A549 (cell line): Measurements from ENCODE around the gene ADAM30. TPM values are rescaled to one million over a fixed set of nuclear protein-coding genes. Genes with fewer than 3 reads are reported as not detected.

Source experiments
- ATAC-seq, 2 experiments: fragments of 200-7000 bp in 1 of 2; fragments of >200 bp in 1 of 2; cut with Nextera tagmentation in 1 of 2; cut with Tn5 transposase in 1 of 2; 3 replicates each; pipeline versions ENCODE4 v1.8.0 to v1.9.1; 2018 to 2020; ENCODE audit warnings: mild to moderate bottlenecking in 1 of 2, moderate library complexity in 1 of 2
- CTCF ChIA-PET: fragments of 300-600 bp; sonication (Branson Sonifier 250); formaldehyde crosslinking; extraction: SDS; loops from one replicate; lab custom pipeline; 2021; ENCODE audit warnings: antibody characterized with exemption, inconsistent platforms; lab: Yijun Ruan, JAX
- POLR2A ChIA-PET: fragments of 350-600 bp; formaldehyde crosslinking; extraction: SDS; loops from one replicate; lab custom pipeline; 2021; ENCODE audit warnings: antibody characterized with exemption, inconsistent platforms; lab: Yijun Ruan, JAX
- DNase-seq, 2 experiments: peaks; one replicate each; pipeline versions ENCODE4 v3.0.0 to v3.0.0-alpha.2; 2011 to 2016; ENCODE audit warnings: low read depth in 1 of 2, low spot score in 1 of 2
- FAIRE-seq: peaks from 2 replicates; lab custom pipeline; 2011; peaks lifted over from hg19 to GRCh38; lab: Jason Lieb, UNC
- H3K27ac ChIP-seq, 2 experiments: fragments of >200 bp; sonication (Bioruptor Twin); formaldehyde crosslinking; 3 replicates each; pipeline ENCODE4 v1.5.1; 2016 to 2017
- H3K4me1 ChIP-seq: fragments of >200 bp; sonication (Bioruptor Twin); formaldehyde crosslinking; 3 replicates; pipeline ENCODE4 v1.6.1; 2016
- H3K4me2 ChIP-seq: fragments of >200 bp; sonication (Bioruptor Twin); formaldehyde crosslinking; 3 replicates; pipeline ENCODE4 v1.6.1; 2016
- H3K4me3 ChIP-seq: fragments of >200 bp; sonication (Bioruptor Twin); formaldehyde crosslinking; 3 replicates; pipeline ENCODE4 v1.5.1; 2016
- H3K9me3 ChIP-seq: fragments of >200 bp; sonication (Bioruptor Twin); formaldehyde crosslinking; 3 replicates; pipeline ENCODE4 v1.6.1; 2016
- CBX8 ChIP-seq: fragments of 200-600 bp; sonication (generic); IDR thresholded peaks from 2 replicates; pipeline ENCODE4 v1.6.1; 2016
- CEBPB ChIP-seq, 2 experiments: fragments of >200 bp in 1 of 2; sonication (Bioruptor Twin) in 1 of 2; formaldehyde crosslinking in 1 of 2; IDR thresholded peaks; 2 replicates each; pipeline ENCODE4 v1.6.1; 2012 to 2016
- CHD4 ChIP-seq: fragments of 200-600 bp; sonication (generic); IDR thresholded peaks from 2 replicates; pipeline ENCODE4 v1.6.1; 2016; ENCODE audit warnings: antibody characterized with exemption, mild to moderate bottlenecking, borderline replicate concordance
- EP300 ChIP-seq, 2 experiments: fragments of >200 bp; sonication (Bioruptor Twin); formaldehyde crosslinking; IDR thresholded peaks; 2 replicates in 1 of 2; 3 replicates in 1 of 2; pipeline ENCODE4 v1.6.1; 2016 to 2017
- GATA3 ChIP-seq: IDR thresholded peaks from 2 replicates; pipeline ENCODE4 v1.6.1; 2012; ENCODE audit warnings: borderline replicate concordance
- HEYL ChIP-seq: fragments of 250-450 bp; sonication (Bioruptor Pico); IDR thresholded peaks from 2 replicates; pipeline ENCODE4 v1.8.0; 2021; ENCODE audit warnings: mild to moderate bottlenecking, moderate library complexity
- HOXB5 ChIP-seq: fragments of 250-450 bp; sonication (Bioruptor Pico); IDR thresholded peaks from 2 replicates; pipeline ENCODE4 v1.5.0; 2020; ENCODE audit warnings: mild to moderate bottlenecking, moderate library complexity
- KDM1A ChIP-seq: fragments of 200-600 bp; sonication (generic); IDR thresholded peaks from 2 replicates; pipeline ENCODE4 v1.6.1; 2016; ENCODE audit warnings: low read depth, mild to moderate bottlenecking
- KDM5A ChIP-seq: fragments of 200-600 bp; sonication (generic); IDR thresholded peaks from 2 replicates; pipeline ENCODE4 v1.6.1; 2016; ENCODE audit warnings: antibody characterized with exemption, mild to moderate bottlenecking
- MAFK ChIP-seq: fragments of 450-650 bp; IDR thresholded peaks from 2 replicates; pipeline ENCODE4 v1.6.1; 2014; ENCODE audit not compliant: partially characterized antibody
- MYC ChIP-seq: IDR thresholded peaks from 2 replicates; pipeline ENCODE4 v1.6.1; 2012; ENCODE audit warnings: mild to moderate bottlenecking, inconsistent platforms, low read length, improper control_type of control experiment, borderline replicate concordance
- NFE2L2 ChIP-seq: fragments of 150-350 bp; conservative IDR thresholded peaks from 2 replicates; pipeline ENCODE4 v1.6.1; 2014; ENCODE audit warnings: low read length
- PHF8 ChIP-seq: fragments of 200-600 bp; sonication (generic); IDR thresholded peaks from 2 replicates; pipeline ENCODE4 v1.6.1; 2016; ENCODE audit warnings: low read depth, mild to moderate bottlenecking, antibody characterized with exemption, moderate library complexity, borderline replicate concordance
- POLR2A ChIP-seq: IDR thresholded peaks from 2 replicates; pipeline ENCODE4 v1.6.1; 2012; ENCODE audit warnings: mild to moderate bottlenecking, low read length
- TFCP2L1 ChIP-seq: fragments of 250-450 bp; sonication (Bioruptor Pico); IDR thresholded peaks from 2 replicates; pipeline ENCODE4 v1.5.0; 2021; ENCODE audit warnings: mild to moderate bottlenecking
- TP53 ChIP-seq: fragments of 250-450 bp; sonication (Bioruptor Pico); IDR thresholded peaks from 2 replicates; pipeline ENCODE4 v1.5.0; 2021; ENCODE audit warnings: mild to moderate bottlenecking, moderate library complexity
- ZC3H11A ChIP-seq: fragments of 450-650 bp; IDR thresholded peaks from 2 replicates; pipeline ENCODE4 v1.6.1; 2014; ENCODE audit warnings: antibody characterized with exemption, mild to moderate bottlenecking
- ZSCAN20 ChIP-seq: fragments of 250-450 bp; sonication (Bioruptor Pico); IDR thresholded peaks from 2 replicates; pipeline ENCODE4 v1.8.0; 2022; ENCODE audit warnings: mild to moderate bottlenecking, moderate library complexity
- WGBS: methylation state at CpG from one replicate; pipeline ENCODE4 v1.1.6; 2017; ENCODE audit errors: missing lambda C conversion rate; 5-methylcytosine and 5-hydroxymethylcytosine counted together
- polyA plus RNA-seq, 4 experiments: library from polyadenylated mRNA; depleted of rRNA in 3 of 4; stranded (reverse); fragments of >200 nt; fragmentation: RNase III in 1 of 4; extraction: RNeasy Plus Mini Kit Qiagen cat#74134 plus additional on column Dnase treatment in 1 of 4; gene quantifications; 2 replicates in 3 of 4; 3 replicates in 1 of 4; pipeline ENCODE4 v1.2.3, GENCODE V29; 2011 to 2017
- TF ChIP-seq, protein P1 (sequence below): IDR thresholded peaks from 2 replicates; pipeline ENCODE4 v1.6.1; 2012
- TF ChIP-seq, protein P2 (sequence below): fragments of 250-450 bp; sonication (Bioruptor Pico); IDR thresholded peaks from 2 replicates; pipeline ENCODE4 v1.5.0; 2021; ENCODE audit warnings: mild to moderate bottlenecking, moderate library complexity, borderline replicate concordance
- TF ChIP-seq, protein P3 (sequence below): fragments of 150-350 bp; IDR thresholded peaks from 2 replicates; pipeline ENCODE4 v1.6.1; 2014; ENCODE audit warnings: low read depth, mild to moderate bottlenecking, low read length
- TF ChIP-seq, protein P4 (sequence below): fragments of >200 bp; sonication (Bioruptor Twin); formaldehyde crosslinking; IDR thresholded peaks from 3 replicates; pipeline ENCODE4 v1.6.1; 2016

ADAM30 gene
- polyA plus RNA-seq, 2 of the 4 experiments (the other 2 are of a cell fraction), result not detected

DNA sequence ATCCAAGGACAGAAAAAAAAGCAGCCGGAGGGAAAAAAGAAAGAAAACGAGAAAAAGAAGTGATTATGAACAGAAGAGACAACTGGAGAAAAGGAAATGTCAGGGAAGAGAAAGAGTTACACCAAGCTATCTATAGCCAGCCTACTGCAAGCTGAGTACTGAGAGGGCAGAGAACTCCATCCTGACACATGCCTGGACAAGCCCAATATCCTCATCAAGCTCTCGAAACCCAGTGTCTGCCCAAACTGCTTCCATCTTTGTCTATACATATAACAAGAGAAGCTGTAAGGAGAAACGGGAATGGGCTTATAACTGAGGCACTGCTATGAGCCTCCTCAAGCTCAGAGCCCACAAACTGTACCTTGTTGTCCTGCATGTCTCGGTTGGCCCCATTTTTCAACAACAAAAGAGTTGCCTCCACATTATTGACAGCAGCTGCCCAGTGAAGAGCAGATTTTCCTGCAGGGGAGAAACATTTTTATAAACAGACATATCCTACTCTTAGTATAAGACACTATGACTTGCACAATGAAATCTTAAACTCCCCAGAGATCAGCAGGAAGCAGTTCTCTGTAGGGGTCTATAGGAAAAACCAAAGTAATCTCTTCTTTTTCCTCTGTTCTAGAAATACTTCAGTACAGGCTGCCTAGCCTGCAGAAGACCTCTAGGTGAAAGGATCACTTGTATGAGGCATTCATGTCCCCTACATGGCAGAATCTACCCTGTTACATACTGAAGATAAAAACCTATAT, 21.2 kb upstream of the ADAM30 start:
- CTCF ChIA-PET, result interaction anchor here (0.6 kb wide), 1 partner anchor 222 kb away, joined by 3 read pairs; no protein-coding TSS in a partner anchor
- Histone ChIP-seq H3K27ac (no peak overlapping the region; a peak in 1 of 6 replicates), H3K9me3 (no peaks in the 10 kb centered on the region), H3K4me1 (no peaks in the 10 kb centered on the region), H3K4me2 (no peak overlapping the region), H3K4me3 (no peak overlapping the region)
- ATAC-seq (no peak), DNase-seq (no peak), FAIRE-seq (no peak)
- WGBS, result 82% methylated on average over 5 of the region's 5 CpGs
- TF ChIP-seq, protein P1, sequence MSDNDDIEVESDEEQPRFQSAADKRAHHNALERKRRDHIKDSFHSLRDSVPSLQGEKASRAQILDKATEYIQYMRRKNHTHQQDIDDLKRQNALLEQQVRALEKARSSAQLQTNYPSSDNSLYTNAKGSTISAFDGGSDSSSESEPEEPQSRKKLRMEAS, result no peak
- no peak for TF ChIP-seq POLR2A
- POLR2A ChIA-PET, result no interaction called here

DNA sequence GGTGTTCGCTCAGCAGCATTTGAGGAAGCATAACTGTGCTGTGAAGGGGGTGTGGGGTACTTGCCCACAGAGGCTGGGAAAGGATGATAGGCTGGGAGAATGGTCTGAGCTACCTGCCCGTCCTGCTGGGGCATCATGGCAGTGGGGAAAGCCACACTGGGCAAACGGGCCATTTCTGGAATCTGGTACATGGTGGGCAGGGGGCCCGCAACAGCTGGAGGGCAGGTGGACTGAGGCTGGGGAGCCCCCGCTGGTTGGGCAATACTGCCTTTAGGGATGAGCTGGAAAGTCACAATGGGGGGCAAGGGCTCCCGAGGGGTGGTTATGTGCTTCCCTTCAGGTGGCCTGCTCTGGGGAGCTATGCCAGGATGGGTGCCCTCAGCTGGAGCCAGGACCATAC, 19.2 kb upstream of the ADAM30 start:
- FAIRE-seq, result no peak
- ATAC-seq, result no peak

DNA sequence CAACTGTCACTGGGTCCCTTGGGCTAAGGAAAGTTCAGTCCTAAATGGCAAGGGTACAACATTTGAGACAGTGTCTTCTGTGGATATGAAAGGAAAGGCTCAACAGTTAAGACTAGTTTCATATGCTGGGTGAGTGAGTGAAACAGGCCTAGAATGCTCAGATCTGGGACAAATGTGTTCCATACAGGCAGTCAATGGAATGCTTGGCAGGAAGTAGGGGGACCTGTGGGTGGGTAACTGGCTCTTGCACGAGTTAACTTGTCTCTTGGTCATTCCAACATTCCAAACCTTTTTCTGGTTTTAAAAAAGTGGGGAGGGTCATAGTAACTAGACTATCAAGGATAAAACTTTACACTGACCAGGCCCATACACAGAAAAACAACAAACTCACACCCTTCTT, 17.8 kb upstream of the ADAM30 start:
- no peak for TF ChIP-seq MAFK
- TF ChIP-seq MYC, result no peak
- no peak for TF ChIP-seq HEYL (CRISPR knock-in tag)
- no peak for TF ChIP-seq CBX8
- no peak for TF ChIP-seq ZC3H11A
- TF ChIP-seq PHF8, result no peak
- no peak for TF ChIP-seq ZSCAN20
- TF ChIP-seq GATA3, result no peak
- no peak for TF ChIP-seq HOXB5 (CRISPR knock-in tag)
- TF ChIP-seq EP300 (IDR thresholded peaks at IDR 0.05), result no peak
- TF ChIP-seq, protein P1, result no peak
- no peak for TF ChIP-seq NFE2L2
- TF ChIP-seq, protein P2, sequence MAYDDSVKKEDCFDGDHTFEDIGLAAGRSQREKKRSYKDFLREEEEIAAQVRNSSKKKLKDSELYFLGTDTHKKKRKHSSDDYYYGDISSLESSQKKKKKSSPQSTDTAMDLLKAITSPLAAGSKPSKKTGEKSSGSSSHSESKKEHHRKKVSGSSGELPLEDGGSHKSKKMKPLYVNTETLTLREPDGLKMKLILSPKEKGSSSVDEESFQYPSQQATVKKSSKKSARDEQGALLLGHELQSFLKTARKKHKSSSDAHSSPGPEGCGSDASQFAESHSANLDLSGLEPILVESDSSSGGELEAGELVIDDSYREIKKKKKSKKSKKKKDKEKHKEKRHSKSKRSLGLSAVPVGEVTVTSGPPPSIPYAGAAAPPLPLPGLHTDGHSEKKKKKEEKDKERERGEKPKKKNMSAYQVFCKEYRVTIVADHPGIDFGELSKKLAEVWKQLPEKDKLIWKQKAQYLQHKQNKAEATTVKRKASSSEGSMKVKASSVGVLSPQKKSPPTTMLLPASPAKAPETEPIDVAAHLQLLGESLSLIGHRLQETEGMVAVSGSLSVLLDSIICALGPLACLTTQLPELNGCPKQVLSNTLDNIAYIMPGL (CRISPR knock-in tag), result no peak
- no peak for TF ChIP-seq KDM5A
- no peak for TF ChIP-seq KDM1A
- no peak for TF ChIP-seq POLR2A
- H3K4me3 ChIP-seq, result no peak overlapping the region
- WGBS, result 74% methylated on average over 1 of the region's 1 CpG
- no peak overlapping the region for H3K27ac ChIP-seq
- FAIRE-seq, result no peak
- POLR2A ChIA-PET, result no interaction called here
- H3K4me1 ChIP-seq, result no peaks in the 10 kb centered on the region
- no peak for DNase-seq
- no peaks in the 10 kb centered on the region for H3K9me3 ChIP-seq
- CTCF ChIA-PET, result no interaction called here
- H3K4me2 ChIP-seq, result no peak overlapping the region
- ATAC-seq, result no peak

More for the DNA sequence above, 19.2 kb upstream of the ADAM30 start:
- CTCF ChIA-PET, result no interaction called here
- no peaks in the 10 kb centered on the region for H3K4me1 ChIP-seq
- no peaks in the 10 kb centered on the region for H3K9me3 ChIP-seq
- no peak overlapping the region for H3K4me3 ChIP-seq
- TF ChIP-seq ZC3H11A (no peak), EP300 (IDR thresholded peaks at IDR 0.05) (no peak)
- TF ChIP-seq, protein P3, sequence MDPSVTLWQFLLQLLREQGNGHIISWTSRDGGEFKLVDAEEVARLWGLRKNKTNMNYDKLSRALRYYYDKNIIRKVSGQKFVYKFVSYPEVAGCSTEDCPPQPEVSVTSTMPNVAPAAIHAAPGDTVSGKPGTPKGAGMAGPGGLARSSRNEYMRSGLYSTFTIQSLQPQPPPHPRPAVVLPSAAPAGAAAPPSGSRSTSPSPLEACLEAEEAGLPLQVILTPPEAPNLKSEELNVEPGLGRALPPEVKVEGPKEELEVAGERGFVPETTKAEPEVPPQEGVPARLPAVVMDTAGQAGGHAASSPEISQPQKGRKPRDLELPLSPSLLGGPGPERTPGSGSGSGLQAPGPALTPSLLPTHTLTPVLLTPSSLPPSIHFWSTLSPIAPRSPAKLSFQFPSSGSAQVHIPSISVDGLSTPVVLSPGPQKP, result no peak
- TF ChIP-seq, all 56 proteins: peak for 0
- 100% methylated on average over 2 of the region's 6 CpGs for WGBS
- Histone ChIP-seq H3K4me2 (no peak overlapping the region), H3K27ac (no peak overlapping the region)
- no peak for DNase-seq
- POLR2A ChIA-PET, result no interaction called here

DNA sequence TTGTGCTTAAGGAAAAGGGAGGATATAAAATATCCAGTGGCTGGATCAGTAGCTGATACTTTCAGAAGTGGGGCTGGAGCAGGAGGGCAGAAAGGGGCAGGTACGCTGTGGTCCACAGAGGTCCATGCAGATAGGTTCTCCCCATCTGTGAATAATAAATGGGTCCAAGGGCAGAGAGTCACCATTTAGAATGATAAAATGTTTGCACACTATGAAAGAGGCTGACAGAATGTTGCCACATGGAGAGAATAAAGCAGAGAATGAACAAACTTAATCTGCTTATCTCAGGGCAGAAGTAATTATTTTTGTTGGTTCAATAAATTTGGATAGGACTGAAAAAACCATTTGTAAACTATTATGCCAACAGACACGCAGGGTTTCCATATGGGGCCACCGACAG, 16.6 kb upstream of the ADAM30 start:
- TF ChIP-seq, protein P1, result no peak
- TF ChIP-seq, protein P4, sequence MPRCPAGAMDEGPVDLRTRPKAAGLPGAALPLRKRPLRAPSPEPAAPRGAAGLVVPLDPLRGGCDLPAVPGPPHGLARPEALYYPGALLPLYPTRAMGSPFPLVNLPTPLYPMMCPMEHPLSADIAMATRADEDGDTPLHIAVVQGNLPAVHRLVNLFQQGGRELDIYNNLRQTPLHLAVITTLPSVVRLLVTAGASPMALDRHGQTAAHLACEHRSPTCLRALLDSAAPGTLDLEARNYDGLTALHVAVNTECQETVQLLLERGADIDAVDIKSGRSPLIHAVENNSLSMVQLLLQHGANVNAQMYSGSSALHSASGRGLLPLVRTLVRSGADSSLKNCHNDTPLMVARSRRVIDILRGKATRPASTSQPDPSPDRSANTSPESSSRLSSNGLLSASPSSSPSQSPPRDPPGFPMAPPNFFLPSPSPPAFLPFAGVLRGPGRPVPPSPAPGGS, result no peak
- TF ChIP-seq CHD4 (no peak), NFE2L2 (no peak), TP53 (CRISPR knock-in tag) (no peak), HOXB5 (CRISPR knock-in tag) (no peak), CEBPB (IDR thresholded peaks at IDR 0.05) (no peak), TFCP2L1 (CRISPR knock-in tag) (no peak)
- TF ChIP-seq, protein P2 (CRISPR knock-in tag), result no peak
- 88% methylated on average over 3 of the region's 3 CpGs for WGBS
- no peak overlapping the region for H3K4me3 ChIP-seq
- no peak overlapping the region for H3K4me2 ChIP-seq
- H3K27ac ChIP-seq, result no peak overlapping the region
- no peaks in the 10 kb centered on the region for H3K9me3 ChIP-seq
- CTCF ChIA-PET, result no interaction called here
- ATAC-seq (no peak), DNase-seq (no peak), FAIRE-seq (no peak)
- H3K4me1 ChIP-seq, result no peaks in the 10 kb centered on the region
- POLR2A ChIA-PET, result no interaction called here
